GM19438 (cell line): ENCODE measurements around the gene PTPRT.

ENCODE experiments used
- ATAC-seq: cut with Tn5 transposase; IDR thresholded peaks from one replicate; pipeline ENCODE4 v1.9.1; 2021; ENCODE audit warnings: low read depth; ENCODE audit not compliant: unreplicated experiment

Gene PTPRT

GRCh38 chr20:43137160-43137559 lies 52.5 kb downstream of the PTPRT start:
- no peak for ATAC-seq

GRCh38 chr20:43124241-43124640 lies 65.5 kb downstream of the PTPRT start:
- ATAC-seq: no peak

DNA sequence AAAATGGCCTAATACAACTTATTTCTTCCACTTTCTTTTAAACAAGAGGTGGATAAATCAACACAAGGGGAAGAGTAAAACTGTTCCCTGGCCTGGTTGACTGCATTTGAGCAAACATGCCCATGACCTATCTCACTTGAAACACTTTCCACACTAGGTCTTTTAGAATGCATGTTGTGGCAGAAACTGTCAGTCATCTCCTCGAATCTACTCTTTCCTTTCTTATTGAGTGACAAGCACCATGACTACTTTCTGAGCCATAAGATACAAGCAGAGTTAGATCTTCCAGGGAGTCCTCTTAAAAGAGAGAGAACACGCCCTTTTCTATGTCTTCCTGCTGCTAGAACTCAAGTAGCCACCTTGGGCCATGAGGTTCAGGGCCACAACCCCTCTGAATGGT lies 66.5 kb downstream of the PTPRT start:
- ATAC-seq: no peak

GRCh38 chr20:43119720-43120119 lies 70.0 kb downstream of the PTPRT start:
- ATAC-seq: no peak

GRCh38 chr20:43102394-43102793 lies 87.3 kb downstream of the PTPRT start:
- no peak for ATAC-seq

DNA sequence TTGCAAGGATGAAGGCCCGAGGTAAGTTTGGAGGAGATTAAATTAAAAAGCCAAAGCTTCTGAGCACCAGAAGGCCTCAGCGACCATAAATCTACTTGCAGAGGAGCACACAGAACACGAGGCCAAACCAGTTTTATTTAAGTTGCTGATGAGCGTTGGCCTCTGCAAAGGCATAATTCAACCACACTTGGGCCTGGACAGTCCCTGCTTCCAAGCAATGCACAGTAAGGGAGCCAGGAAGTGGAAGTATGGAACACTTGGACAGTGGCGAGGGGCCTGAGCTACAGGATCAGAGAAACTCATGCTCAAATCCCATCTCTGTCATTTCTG lies 92.8 kb downstream of the PTPRT start:
- no peak for ATAC-seq

GRCh38 chr20:43096126-43096930 lies 93.4 kb downstream of the PTPRT start:
- ATAC-seq: no peak

DNA sequence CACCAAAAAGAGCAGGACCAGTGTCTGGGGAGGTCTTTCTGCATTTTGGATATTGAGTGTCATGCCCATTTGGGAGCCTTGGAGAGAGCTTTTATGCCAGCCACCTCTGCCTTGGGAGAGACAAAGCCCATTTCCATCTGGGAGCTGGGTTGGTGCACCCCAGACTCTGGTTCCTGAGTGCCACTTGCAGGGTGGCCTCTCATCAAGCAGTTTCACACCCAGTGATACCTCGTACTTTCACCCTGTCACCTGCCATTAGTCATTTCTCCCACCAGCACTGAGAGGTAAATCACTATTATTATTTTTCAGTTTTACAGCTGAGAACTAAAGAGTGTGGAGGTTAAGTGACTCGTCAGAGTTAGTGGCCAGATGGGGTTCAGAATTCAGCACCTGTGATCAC lies 94.7 kb downstream of the PTPRT start:
- no peak for ATAC-seq

DNA sequence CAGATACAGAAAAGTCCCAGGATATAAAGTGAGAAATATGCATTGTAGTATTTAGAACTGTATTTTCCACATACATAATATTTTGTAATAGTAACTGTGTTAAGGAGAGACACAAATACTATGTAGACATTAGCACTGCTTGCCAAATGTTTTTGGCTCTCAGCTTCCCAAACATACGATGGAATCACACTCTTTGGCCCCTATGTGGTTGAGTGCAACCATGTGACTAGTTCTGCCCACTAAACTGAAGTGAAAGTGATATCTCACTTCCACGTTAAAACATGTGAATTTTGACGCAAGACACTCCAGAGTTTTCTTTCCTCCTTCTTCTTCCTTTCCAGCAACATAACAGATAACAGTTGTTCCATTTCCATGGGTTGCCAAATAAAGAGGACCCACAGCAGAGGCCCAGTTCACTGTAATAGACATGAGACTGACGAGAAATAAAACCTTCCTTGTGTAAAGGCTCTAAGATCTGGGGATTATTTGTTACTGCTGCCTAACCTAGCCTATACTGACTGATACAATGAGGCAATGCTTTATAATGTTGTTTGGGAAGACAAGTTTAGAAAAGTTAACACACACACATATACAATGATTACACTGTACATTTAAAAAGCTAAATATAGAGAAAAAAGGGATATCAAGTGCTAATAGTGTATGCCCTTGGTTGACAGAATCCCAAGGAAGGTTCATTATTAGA lies 97.2 kb downstream of the PTPRT start:
- ATAC-seq: no peak

DNA sequence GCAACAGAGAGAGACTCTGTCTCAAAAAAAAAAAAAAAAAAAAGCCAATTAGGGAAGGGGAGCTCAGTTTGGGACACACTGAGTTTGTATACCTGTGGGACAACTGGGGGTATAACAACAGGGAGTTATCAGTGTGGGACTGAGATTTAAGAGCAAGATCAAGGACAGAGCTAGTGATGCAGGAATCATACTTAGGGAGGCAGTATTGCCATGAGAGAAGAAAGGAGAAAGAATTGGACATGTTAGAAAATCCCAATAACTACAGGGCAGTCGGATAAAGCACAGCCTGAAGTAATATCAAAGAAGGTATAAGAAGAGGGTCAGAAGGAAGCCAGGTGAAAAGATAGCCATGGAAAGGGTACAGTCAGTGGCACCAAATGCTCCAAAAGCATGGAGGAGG lies 121.2 kb downstream of the PTPRT start:
- ATAC-seq: no peak

DNA sequence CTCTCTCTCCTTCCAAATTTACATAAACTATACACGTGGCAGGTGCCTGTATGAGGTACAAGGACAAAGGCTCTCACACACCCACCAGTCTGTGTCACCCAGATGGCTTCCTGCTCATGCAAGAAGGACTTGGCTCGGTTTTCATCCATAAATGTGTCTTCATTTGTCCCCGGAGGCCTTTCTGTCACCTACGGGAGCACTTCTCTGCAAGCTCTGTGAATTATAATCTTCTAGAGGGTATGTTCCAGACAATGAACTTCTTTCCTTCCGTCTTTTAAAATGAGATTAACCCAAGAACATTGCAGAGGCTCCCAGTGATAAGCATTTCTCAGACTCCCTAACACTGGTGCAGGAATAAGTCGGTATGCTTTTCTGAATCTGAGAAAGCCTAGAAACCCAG lies 123.6 kb downstream of the PTPRT start:
- ATAC-seq: no peak

GRCh38 chr20:43065299-43065698 lies 124.4 kb downstream of the PTPRT start:
- ATAC-seq: no peak

DNA sequence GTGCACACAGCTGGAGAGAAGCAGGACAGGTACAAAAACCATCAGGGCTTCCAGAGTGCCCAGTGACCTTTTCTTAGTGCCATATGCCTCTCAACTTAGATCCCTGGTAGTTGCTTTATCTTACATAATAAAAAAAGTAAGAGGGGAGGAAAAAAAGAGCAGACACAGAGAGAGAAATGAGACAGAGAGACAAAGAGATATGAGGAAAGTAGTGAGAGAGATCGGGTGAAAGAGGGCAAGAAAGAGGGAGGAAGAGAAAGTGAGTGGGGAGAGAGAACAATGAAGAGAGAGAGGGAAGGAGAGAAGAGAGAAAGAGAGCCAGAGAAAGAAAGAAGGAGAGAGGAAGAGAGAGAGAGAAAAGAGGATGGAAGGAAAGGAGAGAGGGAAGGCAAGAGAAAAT lies 131.6 kb downstream of the PTPRT start:
- no peak for ATAC-seq

DNA sequence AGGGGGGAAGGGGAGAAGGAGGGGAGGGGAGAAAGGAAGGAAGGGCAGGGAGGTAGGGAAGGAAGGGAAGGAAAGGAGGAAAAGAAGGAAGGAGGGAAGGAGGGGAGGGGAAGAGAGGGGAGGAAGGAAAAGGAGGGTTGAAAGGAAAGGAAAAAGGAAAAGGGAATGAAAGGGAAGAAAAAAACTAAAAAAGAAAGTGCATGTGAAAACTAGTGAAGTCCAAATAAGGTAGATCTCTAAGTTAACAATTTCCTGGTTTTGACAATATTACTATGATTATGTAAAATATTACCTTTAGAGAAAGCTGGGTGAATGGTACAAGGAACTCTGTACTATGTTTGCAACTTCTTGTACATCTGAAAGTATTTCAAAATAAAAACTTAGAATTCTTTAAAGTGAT lies 132.4 kb downstream of the PTPRT start:
- no peak for ATAC-seq

DNA sequence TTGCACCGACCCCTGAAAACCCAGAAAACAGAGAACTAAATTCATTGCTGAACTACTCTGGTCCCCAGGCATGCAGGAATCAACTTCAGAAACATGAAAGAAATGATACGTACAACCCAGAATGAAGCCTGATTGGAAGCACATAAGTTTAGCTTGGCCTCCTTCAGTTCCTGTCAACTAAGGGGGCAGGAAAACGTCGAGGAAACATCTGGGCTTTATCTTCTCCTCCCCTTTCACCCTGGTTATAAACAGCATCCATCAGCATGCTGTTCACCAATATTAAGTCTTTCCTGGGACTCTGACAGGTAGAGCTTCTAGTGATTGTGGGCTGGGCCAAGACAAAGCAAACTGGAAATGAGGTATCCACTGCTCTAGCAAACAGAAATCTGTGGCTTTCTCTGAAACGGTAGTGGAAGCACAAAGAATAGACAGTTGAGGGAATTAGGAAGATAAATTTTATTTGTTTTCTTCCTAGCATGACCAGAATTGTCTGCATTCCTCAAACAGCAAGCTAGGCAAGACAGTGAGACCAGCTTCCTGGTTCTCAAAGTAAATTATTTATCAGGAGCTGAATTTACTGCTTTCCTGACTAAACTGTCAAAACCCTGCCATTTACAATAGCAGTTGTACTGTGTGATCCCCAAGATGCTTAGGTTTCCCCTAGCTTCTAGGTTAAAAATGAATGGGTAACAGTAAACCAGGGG lies 134.4 kb downstream of the PTPRT start:
- no peak for ATAC-seq

- no peak for ATAC-seq
Observed at GRCh38 chr20:43052532-43052931, 137.2 kb downstream of the PTPRT start.

- ATAC-seq: no peak
Observed at GRCh38 chr20:43046966-43047365, 142.7 kb downstream of the PTPRT start.

DNA sequence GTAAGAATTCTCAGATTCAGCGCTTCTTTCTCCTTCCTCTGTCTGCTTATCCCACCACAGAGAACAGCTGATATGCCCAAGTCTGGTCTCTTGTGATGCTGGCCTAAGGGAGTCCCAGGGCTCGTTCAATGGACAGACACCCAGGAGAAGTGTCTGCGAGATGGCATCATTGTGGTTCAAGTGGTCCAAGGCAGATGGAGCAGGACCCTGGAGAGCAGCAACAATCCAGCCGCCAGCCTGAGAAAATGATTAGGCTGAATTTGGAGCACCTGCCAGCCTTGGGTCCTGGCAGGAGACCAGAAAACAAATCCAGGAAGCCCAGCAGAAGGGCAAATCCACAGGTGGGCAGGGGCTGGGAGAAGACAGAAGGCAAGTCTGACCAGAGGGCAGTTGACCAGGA lies 145.8 kb downstream of the PTPRT start:
- ATAC-seq: no peak

DNA sequence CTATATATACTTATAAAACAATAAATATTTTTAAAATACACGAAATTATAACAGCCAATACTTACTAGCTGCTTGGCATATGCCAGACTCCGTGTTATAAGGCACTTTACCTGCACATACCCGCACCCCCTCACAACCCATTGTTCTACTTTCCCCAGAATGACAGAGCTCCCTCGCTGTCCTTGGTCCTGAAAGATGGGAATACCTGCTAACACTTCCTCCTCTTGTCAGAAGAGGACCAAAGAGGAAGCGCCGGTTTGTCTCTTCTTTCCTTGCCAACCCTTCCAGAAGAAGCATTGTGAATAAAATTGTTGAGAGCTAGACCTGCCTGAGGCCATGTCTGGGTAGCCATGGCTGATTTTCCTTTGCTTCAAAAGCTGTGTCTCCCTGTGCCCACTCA lies 149.3 kb downstream of the PTPRT start:
- no peak for ATAC-seq

DNA sequence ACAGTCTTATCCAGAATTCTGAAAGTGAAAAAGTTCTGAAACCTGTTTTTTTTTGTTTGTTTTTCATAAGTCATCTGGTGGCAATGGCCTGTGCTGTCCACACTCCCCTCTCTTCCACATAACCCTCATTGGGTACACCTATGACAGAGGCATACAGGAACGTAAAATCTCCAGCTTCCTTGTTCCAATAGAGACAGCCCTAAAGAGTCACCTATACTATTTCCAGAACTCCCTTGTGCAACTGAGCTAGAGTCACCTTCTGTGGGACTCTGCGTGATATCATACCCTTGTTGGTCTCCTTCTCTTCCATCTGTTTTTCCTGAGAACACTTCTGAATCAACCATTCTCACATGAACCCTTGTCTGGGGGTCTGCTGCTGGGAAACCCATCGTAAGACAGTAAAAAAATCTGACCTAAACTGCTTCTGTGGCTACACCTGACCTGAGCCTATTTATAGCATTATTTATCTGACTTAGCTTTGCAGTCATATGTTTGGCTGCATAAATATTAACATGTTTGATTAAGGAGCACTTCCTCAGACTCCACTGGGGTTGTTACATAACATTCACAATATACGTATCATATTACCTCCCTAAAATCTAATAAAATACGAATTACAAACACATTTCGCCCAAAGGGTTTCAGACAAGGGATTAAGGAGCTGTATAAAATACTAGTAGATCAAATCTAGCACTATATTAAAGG lies 151.9 kb downstream of the PTPRT start:
- no peak for ATAC-seq
